Measurements from ENCODE around the gene STARD5. TPM values are rescaled to one million over a fixed set of nuclear protein-coding genes. Genes with fewer than 3 reads are reported as not detected.

STARD5 gene
- polyA plus RNA-seq, 1 experiment = 5.9 TPM

DNA sequence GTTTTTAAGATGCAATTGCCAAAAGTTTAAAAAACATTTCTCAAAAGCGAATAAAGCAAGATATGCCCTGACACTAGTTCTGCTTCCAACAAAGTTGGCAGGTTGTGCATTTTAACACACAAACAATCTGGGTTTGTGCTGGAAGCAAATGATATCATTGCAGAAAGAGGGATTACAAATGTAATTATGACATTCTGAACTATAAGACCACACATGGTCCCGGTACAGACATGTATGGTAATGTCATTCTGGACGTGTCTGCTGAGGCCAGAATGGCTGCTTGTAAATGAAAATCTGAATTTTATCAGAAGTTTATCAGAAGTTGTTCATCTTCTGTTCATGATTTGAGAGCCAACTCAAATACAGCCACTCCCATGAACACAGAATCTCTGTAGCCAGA is 39.3 kb upstream of the STARD5 start:
- no peak for DNase-seq (ENCODE audit: low read depth)
- Histone ChIP-seq H3K27me3 (ENCODE audit: control insufficient read depth, insufficient read depth, low read length) (peaks cover under 1% of the 10 kb centered on the region; the same call in 1 of the 2 replicates), H3K4me3 (ENCODE audit: low read depth, low read length) (no peak overlapping the region), H3K36me3 (ENCODE audit: control insufficient read depth, insufficient read depth, low read length) (no peaks in the 10 kb centered on the region)
- POLR2A ChIA-PET = no interaction called here
- TF ChIP-seq, protein P1, sequence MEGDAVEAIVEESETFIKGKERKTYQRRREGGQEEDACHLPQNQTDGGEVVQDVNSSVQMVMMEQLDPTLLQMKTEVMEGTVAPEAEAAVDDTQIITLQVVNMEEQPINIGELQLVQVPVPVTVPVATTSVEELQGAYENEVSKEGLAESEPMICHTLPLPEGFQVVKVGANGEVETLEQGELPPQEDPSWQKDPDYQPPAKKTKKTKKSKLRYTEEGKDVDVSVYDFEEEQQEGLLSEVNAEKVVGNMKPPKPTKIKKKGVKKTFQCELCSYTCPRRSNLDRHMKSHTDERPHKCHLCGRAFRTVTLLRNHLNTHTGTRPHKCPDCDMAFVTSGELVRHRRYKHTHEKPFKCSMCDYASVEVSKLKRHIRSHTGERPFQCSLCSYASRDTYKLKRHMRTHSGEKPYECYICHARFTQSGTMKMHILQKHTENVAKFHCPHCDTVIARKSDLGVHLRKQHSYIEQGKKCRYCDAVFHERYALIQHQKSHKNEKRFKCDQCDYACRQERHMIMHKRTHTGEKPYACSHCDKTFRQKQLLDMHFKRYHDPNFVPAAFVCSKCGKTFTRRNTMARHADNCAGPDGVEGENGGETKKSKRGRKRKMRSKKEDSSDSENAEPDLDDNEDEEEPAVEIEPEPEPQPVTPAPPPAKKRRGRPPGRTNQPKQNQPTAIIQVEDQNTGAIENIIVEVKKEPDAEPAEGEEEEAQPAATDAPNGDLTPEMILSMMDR (IDR thresholded peaks at IDR 0.05; ENCODE audit: insufficient read depth, low read depth, low read length) = no peak
- CTCF ChIA-PET = interaction anchor here (1.2 kb wide), 1 partner anchor 9 kb away, joined by 3 read pairs; no protein-coding TSS in a partner anchor

DNA sequence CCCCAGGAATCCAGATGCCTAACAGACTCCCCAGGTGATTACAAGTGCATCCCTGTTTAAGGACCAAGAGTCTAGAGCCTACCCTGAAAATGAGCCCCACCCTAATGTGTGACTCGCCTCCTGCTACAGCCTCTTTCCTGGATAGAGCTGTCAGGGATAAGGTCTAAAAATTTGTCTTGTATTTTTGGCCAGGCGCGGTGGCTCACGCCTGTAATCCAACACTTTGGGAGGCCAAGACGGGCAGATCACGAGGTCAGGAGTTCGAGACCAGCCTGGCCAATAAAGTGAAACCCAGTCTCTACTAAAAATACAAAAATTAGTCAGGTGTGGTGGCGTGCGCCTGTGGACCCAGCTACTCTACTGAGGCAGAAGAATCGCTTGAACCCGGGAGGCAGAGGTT is 38.8 kb upstream of the STARD5 start:
- ChIA-PET CTCF (interaction anchor here (1.2 kb wide), 1 partner anchor 9 kb away, joined by 3 read pairs; no protein-coding TSS in a partner anchor), POLR2A (no interaction called here)
- Histone ChIP-seq H3K36me3 (ENCODE audit: control insufficient read depth, insufficient read depth, low read length) (no peaks in the 10 kb centered on the region), H3K4me3 (ENCODE audit: low read depth, low read length) (no peak overlapping the region), H3K27me3 (ENCODE audit: control insufficient read depth, insufficient read depth, low read length) (peaks cover 1% of the 10 kb centered on the region; the same call in 1 of the 2 replicates)
- TF ChIP-seq, protein P1 (IDR thresholded peaks at IDR 0.05; ENCODE audit: insufficient read depth, low read depth, low read length) = no peak
- DNase-seq (ENCODE audit: low read depth) = no peak

DNA sequence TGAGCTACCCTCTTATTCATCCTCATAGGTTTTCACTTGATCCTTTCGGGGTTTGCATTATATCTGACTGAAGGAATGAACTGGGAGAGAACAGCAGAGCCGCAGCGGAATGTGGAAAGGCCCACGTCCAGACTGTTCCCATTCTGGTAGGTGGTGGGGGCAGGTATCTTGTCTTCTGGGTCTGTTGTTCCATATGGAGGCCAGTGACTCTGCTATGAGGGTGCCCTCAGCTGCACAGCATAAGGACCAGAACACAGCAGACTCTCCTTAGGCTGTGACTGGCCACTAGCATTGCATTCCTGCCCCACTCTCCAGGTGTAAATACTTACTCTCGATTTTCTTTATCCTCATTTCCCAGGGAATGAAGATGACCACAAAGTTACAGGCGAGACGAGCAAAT is 38.0 kb upstream of the STARD5 start:
- POLR2A ChIA-PET = no interaction called here

GRCh38 chr15:81360491-81360890 is 36.5 kb upstream of the STARD5 start:
- H3K36me3 ChIP-seq (ENCODE audit: control insufficient read depth, insufficient read depth, low read length) = no peaks in the 10 kb centered on the region
- DNase-seq (ENCODE audit: low read depth) = no peak
- ChIA-PET CTCF (no interaction called here), POLR2A (no interaction called here)
- H3K27me3 ChIP-seq (ENCODE audit: control insufficient read depth, insufficient read depth, low read length) = peaks cover 1% of the 10 kb centered on the region; the same call in 1 of the 2 replicates
- no peak overlapping the region for H3K4me3 ChIP-seq (ENCODE audit: low read depth, low read length)
- TF ChIP-seq, protein P1 (IDR thresholded peaks at IDR 0.05; ENCODE audit: insufficient read depth, low read depth, low read length) = no peak

More for the DNA sequence above, 38.0 kb upstream of the STARD5 start:
- peaks cover 1% of the 10 kb centered on the region; the same call in 1 of the 2 replicates for H3K27me3 ChIP-seq (ENCODE audit: control insufficient read depth, insufficient read depth, low read length)
- no peak for DNase-seq (ENCODE audit: low read depth)
- no peaks in the 10 kb centered on the region for H3K36me3 ChIP-seq (ENCODE audit: control insufficient read depth, insufficient read depth, low read length)
- TF ChIP-seq, protein P1 (IDR thresholded peaks at IDR 0.05; ENCODE audit: insufficient read depth, low read depth, low read length) = no peak
- H3K4me3 ChIP-seq (ENCODE audit: low read depth, low read length) = no peak overlapping the region
- CTCF ChIA-PET = interaction anchor here (1.2 kb wide), 1 partner anchor 10 kb away, joined by 3 read pairs; no protein-coding TSS in a partner anchor

DNA sequence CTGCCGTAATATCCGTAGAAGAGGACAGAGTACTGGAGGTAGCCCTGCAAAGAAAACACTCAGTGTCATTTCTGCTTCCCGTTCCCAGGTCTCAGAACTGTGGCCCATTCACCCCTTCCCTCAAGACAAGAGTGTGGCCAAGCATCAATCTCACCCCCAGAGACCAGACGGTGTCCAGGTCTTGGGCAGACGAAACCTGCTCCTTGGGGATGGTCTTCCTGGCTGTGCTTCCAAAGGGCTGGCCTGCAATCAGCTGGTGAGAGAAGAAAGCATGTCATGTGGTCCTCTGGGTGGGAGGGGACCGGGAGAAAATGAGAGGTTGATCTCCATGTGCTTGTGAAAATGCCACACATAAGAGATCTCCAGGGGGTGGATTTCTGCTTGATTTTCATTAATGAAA is 34.3 kb upstream of the STARD5 start:
- POLR2A ChIA-PET = no interaction called here
- Histone ChIP-seq H3K27me3 (ENCODE audit: control insufficient read depth, insufficient read depth, low read length) (peaks cover 1% of the 10 kb centered on the region; the same call in 1 of the 2 replicates), H3K36me3 (ENCODE audit: control insufficient read depth, insufficient read depth, low read length) (no peaks in the 10 kb centered on the region), H3K4me3 (ENCODE audit: low read depth, low read length) (no peak overlapping the region)
- no peak for DNase-seq (ENCODE audit: low read depth)
- TF ChIP-seq, protein P1 (IDR thresholded peaks at IDR 0.05; ENCODE audit: insufficient read depth, low read depth, low read length) = no peak
- CTCF ChIA-PET = interaction anchor here (0.6 to 1.4 kb wide), 3 partner anchors 21 to 42 kb away, joined by 3 read pairs; no protein-coding TSS in a partner anchor

Measured in BJ (cell line).